Stimulated activated CD4-positive, alpha-beta T cell treated with anti-CD3 and anti-CD28 coated beads, TNF-alpha, amount 100 ng/mL, for 48 hours (primary cell): ENCODE results near the gene B3GAT1.
"Not testable (repeated sequence)": the region's sequence is repeated elsewhere in the genome, so short reads cannot be mapped to it uniquely, and the experiment has no call there.

ENCODE experiments used
- DNase-seq, 3 donors: peaks; one replicate each; pipeline ENCODE4 v3.0.0-alpha.2; 2020; ENCODE audit warnings: low read depth in 3 of 3

The B3GAT1 gene, protein sequence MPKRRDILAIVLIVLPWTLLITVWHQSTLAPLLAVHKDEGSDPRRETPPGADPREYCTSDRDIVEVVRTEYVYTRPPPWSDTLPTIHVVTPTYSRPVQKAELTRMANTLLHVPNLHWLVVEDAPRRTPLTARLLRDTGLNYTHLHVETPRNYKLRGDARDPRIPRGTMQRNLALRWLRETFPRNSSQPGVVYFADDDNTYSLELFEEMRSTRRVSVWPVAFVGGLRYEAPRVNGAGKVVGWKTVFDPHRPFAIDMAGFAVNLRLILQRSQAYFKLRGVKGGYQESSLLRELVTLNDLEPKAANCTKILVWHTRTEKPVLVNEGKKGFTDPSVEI

GRCh38 chr11:134412203-134413042 lies at the start of gene B3GAT1:
Gene B3GAT1 (minus strand): TSS chr11:134412242. CDS start chr11:134387659, 24,583 bp downstream.
- no peak for DNase-seq

GRCh38 chr11:134461621-134462020 lies 49.6 kb upstream of the B3GAT1 start:
- no peak for DNase-seq

GRCh38 chr11:134460881-134461280 lies 48.8 kb upstream of the B3GAT1 start:
- DNase-seq: no peak

DNA sequence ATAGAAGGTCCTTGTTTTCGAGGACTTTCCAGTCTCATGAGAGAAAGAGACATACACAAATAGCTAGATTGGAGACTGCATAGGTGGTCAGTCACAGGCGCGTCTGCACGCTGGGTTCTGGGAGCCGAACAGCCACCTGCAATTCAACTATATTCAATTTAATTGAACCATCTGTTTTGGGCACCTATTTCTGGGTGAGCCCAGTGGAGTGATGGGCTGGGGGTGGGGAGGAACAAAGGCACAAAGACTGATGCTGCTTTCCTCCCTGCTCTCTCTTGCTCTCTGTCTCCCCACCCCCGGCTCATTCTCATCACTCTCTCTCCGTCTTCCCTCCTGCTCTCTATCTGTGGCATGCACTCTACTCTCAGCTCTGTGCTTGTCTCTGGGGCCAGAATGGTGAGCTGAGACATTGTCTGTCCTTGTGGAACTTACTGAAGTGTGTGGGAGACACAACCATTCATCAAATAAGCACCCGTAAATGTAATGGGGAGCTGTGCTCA lies 48.1 kb upstream of the B3GAT1 start:
- no peak for DNase-seq

GRCh38 chr11:134459246-134460061 lies 47.4 kb upstream of the B3GAT1 start:
- no peak for DNase-seq

- not testable (repeated sequence) for DNase-seq
Measured at GRCh38 chr11:134457411-134458007, 45.5 kb upstream of the B3GAT1 start.

GRCh38 chr11:134455516-134455915 lies 43.5 kb upstream of the B3GAT1 start:
- no peak for DNase-seq

- DNase-seq: no peak
Measured at GRCh38 chr11:134454146-134454690, 42.2 kb upstream of the B3GAT1 start.

GRCh38 chr11:134453441-134453840 lies 41.4 kb upstream of the B3GAT1 start:
- DNase-seq: no peak

- no peak for DNase-seq
Measured at GRCh38 chr11:134452838-134453155, 40.8 kb upstream of the B3GAT1 start.

- no peak for DNase-seq
Measured at GRCh38 chr11:134452026-134452837, 40.2 kb upstream of the B3GAT1 start.

DNA sequence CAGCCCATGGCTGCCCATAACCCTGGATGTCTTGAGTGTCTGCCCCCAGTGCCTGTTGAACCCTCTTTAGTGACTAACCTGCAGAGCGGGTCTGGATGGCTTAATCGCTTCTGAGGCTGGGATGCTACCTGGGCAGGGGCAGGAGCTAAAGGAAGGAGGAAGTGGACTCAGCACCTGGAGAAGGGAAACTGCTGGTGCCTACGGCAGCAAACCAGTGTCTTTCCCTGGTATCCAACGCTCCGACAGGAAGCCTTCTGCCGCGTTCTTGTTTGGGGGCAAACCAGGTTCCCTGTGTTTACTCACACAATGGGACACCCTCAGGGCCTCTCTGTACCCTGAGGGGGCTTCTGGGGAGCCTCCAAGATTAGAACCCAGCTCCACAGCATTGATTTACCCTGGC lies 38.1 kb upstream of the B3GAT1 start:
- no peak for DNase-seq

DNA sequence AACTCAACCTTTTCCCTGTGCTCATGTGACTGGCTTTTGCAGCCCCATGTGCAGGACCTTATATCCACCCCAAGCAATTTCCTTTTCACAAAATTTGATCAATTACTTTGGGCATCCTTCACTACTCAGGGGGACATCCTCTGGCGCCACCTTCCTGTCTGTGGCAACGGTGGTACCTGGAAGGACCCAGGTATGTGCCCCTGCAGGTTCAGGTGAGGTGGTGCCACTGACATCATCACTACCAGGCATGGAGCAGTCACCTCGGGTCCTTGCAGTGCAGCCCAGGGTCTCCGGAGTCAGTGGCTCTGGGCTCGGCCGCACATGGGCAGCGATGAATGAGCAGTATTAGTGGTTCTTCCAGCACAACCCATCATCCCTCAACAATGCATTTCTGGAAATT lies 37.7 kb upstream of the B3GAT1 start:
- DNase-seq: no peak

- no peak for DNase-seq
Measured at GRCh38 chr11:134449051-134449450, 37.0 kb upstream of the B3GAT1 start.

DNA sequence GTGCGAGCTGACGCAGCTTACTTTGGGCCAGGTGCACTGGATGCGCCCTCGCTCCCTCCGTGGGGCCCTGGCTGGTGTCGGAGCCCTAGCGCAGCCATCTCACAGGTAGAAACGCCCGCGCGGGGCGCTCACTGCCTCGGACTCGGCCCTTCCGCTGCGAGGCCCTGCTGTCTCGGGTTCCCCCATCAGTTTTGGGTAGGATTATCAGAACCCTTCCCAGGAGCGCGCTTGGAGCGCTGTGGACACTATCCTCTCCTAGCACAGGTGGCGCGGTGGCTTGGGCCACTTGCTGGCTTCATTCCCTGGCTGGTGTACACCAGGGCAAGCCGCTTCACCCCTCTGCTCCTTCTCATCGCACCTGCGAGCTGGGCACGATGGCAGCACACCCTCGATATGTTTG lies 35.7 kb upstream of the B3GAT1 start:
- no peak for DNase-seq

DNA sequence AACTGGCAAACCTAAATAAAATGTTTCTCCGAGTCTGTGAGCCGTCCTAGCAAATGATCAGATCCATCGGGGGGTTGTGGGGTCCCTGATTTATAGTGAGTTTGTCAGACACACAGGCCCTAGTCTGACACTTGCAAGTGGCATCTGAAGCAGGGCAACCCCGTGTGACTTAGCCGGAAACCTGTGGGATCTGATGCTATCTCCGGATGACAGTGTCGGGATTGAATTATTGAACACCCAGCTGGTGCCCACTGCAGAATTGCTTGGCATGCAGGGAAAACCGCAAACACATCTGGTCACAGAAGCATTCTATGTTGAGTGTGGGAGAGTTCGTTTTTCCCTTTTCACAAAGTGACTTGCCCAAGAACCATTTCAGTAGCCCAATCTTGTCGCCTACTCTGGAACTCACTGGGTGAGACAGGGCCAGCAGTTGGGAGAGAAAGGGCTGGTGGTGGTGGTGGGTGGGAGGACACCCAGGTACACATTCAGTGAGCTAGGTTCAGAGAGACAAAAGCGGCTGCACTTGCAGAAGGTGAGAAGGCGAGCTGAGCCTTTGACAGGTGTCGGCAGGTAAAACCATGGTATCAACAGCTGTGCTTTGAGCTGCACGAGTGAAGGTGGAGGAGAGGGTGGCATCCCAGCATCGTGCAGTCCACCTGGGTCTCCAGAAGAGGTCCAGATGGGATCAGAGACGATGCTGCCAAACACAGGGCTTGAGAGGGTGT lies 33.7 kb upstream of the B3GAT1 start:
- no peak for DNase-seq

GRCh38 chr11:134444160-134445108 lies 32.4 kb upstream of the B3GAT1 start:
- DNase-seq: peak in 1 of 3 donors; percentile 10

DNA sequence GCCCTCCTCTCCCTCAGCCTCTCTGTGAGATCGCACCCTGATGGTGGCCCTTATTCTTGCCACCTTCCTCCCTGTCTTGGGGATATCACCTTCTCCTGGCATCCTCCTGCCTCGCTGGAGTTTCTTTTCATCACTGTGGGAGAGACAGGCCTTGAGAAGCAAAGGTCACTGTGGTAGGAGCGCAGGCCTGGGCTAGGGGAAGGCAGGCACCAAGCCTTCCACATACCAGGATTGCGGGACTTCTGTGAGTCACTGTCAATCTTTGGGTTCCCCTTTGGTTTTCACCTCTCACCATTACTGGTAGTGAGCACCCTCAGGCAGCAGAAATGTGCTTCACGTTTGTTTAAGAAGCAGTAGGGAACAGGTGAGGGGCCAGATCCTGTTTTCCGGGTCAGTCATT lies 31.2 kb upstream of the B3GAT1 start:
- no peak for DNase-seq

GRCh38 chr11:134442246-134442645 lies 30.2 kb upstream of the B3GAT1 start:
- DNase-seq: no peak
